ENCODE data around the gene MCTP2. TPM values are rescaled to one million over a fixed set of nuclear protein-coding genes. Genes with fewer than 3 reads are reported as not detected.

Gene MCTP2
- total and polyA plus RNA-seq, 2 of the 8 experiments (the other 6 are each of a cell fraction or from before 2014, with no cell fraction given): 3.4 to 4.5 TPM

DNA sequence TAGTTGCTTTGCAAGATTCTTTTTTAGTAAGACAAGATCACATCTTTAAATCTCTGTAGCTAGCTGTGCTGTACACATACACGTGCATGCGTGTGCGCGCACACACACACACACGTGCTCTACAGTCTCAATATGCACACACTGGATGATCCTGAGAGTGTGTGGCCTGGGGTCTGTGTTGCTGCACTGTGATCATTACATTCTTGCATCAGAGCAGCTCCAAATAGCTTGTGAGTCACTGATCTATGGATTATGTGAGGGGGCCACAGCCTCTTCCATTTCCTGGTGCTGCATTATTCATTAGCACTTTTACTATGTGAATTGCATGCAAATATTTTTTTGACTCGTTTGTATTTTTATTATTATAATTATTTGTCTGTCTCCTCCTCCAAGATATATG lies 34.6 kb downstream of the MCTP2 start (continued):
- TF ChIP-seq NRF1 (IDR thresholded peaks at IDR 0.05; ENCODE audit: low read depth, low read length) (no peak), HDAC6 (IDR thresholded peaks at IDR 0.05; ENCODE audit: low read depth, low read length) (no peak), EZH2 (IDR thresholded peaks at IDR 0.05; ENCODE audit: low read depth, low read length, severe bottlenecking) (no peak), CTBP2 (IDR thresholded peaks at IDR 0.05; ENCODE audit: borderline replicate concordance, insufficient read depth, insufficient read length, low read length) (no peak), SRF (IDR thresholded peaks at IDR 0.05; ENCODE audit: low read depth, low read length) (no peak), RFX5 (IDR thresholded peaks at IDR 0.05; ENCODE audit: borderline replicate concordance, low read depth, low read length) (no peak), JUND (IDR thresholded peaks at IDR 0.05; ENCODE audit: low read length) (no peak), JUN (IDR thresholded peaks at IDR 0.05; ENCODE audit: low read depth, low read length) (no peak), TCF12 (IDR thresholded peaks at IDR 0.05; ENCODE audit: low read depth, low read length) (no peak)
